K562 (cell line): Measurements from ENCODE around the gene GTF3C6. TPM values are rescaled to one million over a fixed set of nuclear protein-coding genes. Genes with fewer than 3 reads are reported as not detected.

ENCODE experiments used
- CLOCK ChIP-seq: fragments of 250-450 bp; sonication (Bioruptor Pico); IDR thresholded peaks from 2 replicates; pipeline ENCODE4 v1.4.0; 2020; ENCODE audit warnings: mild to moderate bottlenecking, moderate library complexity, borderline replicate concordance
- GABPB2 ChIP-seq: fragments of 250-450 bp; sonication (Bioruptor Pico); conservative IDR thresholded peaks from 2 replicates; pipeline ENCODE4 v1.5.1; 2021; ENCODE audit warnings: mild to moderate bottlenecking
- GTF2E2 ChIP-seq: fragments of 200-800 bp; sonication (Bioruptor generic); IDR thresholded peaks from 2 replicates; pipeline ENCODE4 v1.6.1; 2016; ENCODE audit warnings: missing genetic modification characterization, missing compliant biosample characterization
- MEF2D ChIP-seq: conservative IDR thresholded peaks from 2 replicates; pipeline ENCODE4 v1.6.1; 2016; ENCODE audit warnings: low read depth, missing genetic modification characterization, missing compliant biosample characterization
- PTTG1 ChIP-seq: fragments of 450-650 bp; IDR thresholded peaks from 2 replicates; pipeline ENCODE4 v1.6.1; 2016; ENCODE audit warnings: low read depth, mild to moderate bottlenecking, missing genetic modification characterization, missing compliant biosample characterization
- THRB ChIP-seq: fragments of 450-650 bp; formaldehyde crosslinking; conservative IDR thresholded peaks from 2 replicates; pipeline ENCODE4 v1.4.0; 2022; ENCODE audit warnings: mild to moderate bottlenecking, missing genetic modification characterization
- ZBTB1 ChIP-seq: sonication (generic); formaldehyde crosslinking; IDR thresholded peaks from 2 replicates; pipeline ENCODE4 v1.8.1; 2023; ENCODE audit warnings: missing genetic modification reagents, low read depth, mild to moderate bottlenecking, borderline replicate concordance
- ZNF165 ChIP-seq: fragments of 250-450 bp; sonication (Bioruptor Pico); IDR thresholded peaks from 2 replicates; pipeline ENCODE4 v1.4.0; 2020; ENCODE audit warnings: borderline replicate concordance
- ZNF239 ChIP-seq: fragments of 250-450 bp; sonication (Bioruptor Pico); IDR thresholded peaks from 2 replicates; pipeline ENCODE4 v1.4.0; 2020; ENCODE audit warnings: mild to moderate bottlenecking
- ZNF79 ChIP-seq: fragments of 250-450 bp; sonication (Bioruptor Pico); IDR thresholded peaks from 2 replicates; pipeline ENCODE4 v1.4.0; 2020; ENCODE audit warnings: low read depth, mild to moderate bottlenecking, moderate library complexity
- polyA plus RNA-seq, 8 experiments: library from polyadenylated mRNA; depleted of rRNA in 4 of 8; stranded (reverse) in 5 of 8; unstranded in 3 of 8; fragments of >200 nt; fragmentation: Nextera tagmentation in 2 of 8; fragmentation: Illumina TruSeq in 1 of 8; extraction: Ambion mirVana in 2 of 8; extraction: Trizol in 1 of 8; gene quantifications; 2 replicates each; pipeline versions ENCODE4 v1.2.1 to v1.2.3, GENCODE V29; 2011 to 2014; ENCODE audit warnings: inconsistent platforms in 1 of 8, missing spikeins in 1 of 8
- total RNA-seq, 7 experiments: library from RNA; depleted of rRNA in 6 of 7; stranded (reverse); fragments of >200 nt in 6 of 7; fragmentation: Illumina TruSeq in 2 of 7; extraction: Trizol in 2 of 7; gene quantifications; 2 replicates each; pipeline versions ENCODE4 v1.2.1 to v1.2.3, GENCODE V29; 2011 to 2021; ENCODE audit warnings: low replicate concordance in 1 of 7
- TF ChIP-seq, protein P1 (sequence below): fragments of 450-650 bp; formaldehyde crosslinking; IDR thresholded peaks from 2 replicates; pipeline ENCODE4 v1.4.0; 2022; ENCODE audit warnings: missing genetic modification characterization
- TF ChIP-seq, protein P2 (sequence below), 2 experiments: fragments of 200-800 bp in 1 of 2; sonication (Bioruptor generic) in 1 of 2; sonication (generic) in 1 of 2; formaldehyde crosslinking in 1 of 2; IDR thresholded peaks in 1 of 2; conservative IDR thresholded peaks in 1 of 2; 2 replicates each; pipeline versions ENCODE4 v1.5.0 to v1.6.1; 2016 to 2020; ENCODE audit warnings: missing compliant biosample characterization in 1 of 2, missing genetic modification characterization in 1 of 2, missing genetic modification reagents in 1 of 2
- TF ChIP-seq, protein P3 (sequence below): sonication (generic); formaldehyde crosslinking; IDR thresholded peaks from 2 replicates; pipeline ENCODE4 v1.8.0; 2022; ENCODE audit warnings: mild to moderate bottlenecking, low read depth, missing genetic modification reagents
- TF ChIP-seq, protein P4 (sequence below), 2 experiments: IDR thresholded peaks in 1 of 2; conservative IDR thresholded peaks in 1 of 2; 2 replicates each; pipeline ENCODE4 v1.6.1; 2016; ENCODE audit warnings: low read depth in 2 of 2, mild to moderate bottlenecking in 1 of 2, missing compliant biosample characterization in 1 of 2, missing genetic modification characterization in 1 of 2, moderate library complexity in 1 of 2

Gene GTF3C6
- total and polyA plus RNA-seq, 9 of the 15 experiments (the other 6 are each of a cell fraction or from before 2014, with no cell fraction given), result 37.6 to 140 (median 111) TPM

DNA sequence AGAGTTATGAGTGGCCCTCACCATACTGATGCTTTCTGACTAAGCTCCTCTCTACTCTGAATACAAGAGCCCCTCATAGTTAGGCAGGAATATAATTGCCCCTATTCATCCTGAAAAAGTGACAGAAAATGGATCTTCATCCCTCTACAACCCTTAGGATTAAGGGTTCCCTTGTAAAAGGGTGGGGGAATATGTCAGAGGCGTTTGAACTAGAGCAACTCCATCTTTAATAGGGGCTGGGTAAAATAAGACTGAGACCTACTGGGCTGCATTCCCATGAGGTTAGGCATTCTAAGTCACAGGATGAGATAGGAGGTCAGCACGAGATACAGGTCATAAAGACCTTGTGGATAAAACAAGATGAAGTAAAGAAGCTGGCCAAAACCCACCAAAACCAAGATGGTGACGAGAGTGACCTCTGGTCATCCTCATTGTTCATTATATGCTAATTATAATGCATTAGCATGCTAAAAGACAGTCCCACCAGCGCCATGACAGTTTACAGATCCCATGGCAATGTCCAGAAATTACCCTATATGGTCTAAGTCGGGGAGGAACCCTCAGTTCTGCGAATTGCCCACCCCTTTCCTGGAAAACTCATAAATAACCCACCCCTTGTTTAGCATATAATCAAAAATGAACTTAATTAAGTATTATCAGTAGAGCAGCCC is 4.7 kb upstream of the GTF3C6 start (continued):
- TF ChIP-seq, protein P1, sequence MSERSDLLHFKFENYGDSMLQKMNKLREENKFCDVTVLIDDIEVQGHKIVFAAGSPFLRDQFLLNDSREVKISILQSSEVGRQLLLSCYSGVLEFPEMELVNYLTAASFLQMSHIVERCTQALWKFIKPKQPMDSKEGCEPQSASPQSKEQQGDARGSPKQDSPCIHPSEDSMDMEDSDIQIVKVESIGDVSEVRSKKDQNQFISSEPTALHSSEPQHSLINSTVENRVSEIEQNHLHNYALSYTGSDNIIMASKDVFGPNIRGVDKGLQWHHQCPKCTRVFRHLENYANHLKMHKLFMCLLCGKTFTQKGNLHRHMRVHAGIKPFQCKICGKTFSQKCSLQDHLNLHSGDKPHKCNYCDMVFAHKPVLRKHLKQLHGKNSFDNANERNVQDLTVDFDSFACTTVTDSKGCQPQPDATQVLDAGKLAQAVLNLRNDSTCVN (CRISPR knock-in tag), result peak; percentile 90; the same call in 1 of the 2 replicates
- TF ChIP-seq, protein P2, sequence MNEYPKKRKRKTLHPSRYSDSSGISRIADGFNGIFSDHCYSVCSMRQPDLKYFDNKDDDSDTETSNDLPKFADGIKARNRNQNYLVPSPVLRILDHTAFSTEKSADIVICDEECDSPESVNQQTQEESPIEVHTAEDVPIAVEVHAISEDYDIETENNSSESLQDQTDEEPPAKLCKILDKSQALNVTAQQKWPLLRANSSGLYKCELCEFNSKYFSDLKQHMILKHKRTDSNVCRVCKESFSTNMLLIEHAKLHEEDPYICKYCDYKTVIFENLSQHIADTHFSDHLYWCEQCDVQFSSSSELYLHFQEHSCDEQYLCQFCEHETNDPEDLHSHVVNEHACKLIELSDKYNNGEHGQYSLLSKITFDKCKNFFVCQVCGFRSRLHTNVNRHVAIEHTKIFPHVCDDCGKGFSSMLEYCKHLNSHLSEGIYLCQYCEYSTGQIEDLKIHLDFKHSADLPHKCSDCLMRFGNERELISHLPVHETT (CRISPR knock-in tag; conservative IDR thresholded peaks at IDR 0.05 in 1 of 2, IDR thresholded peaks at IDR 0.05 in 1 of 2), result peak in 1 of 2 experiments; percentile 93; a peak in 2 of 4 replicates
- TF ChIP-seq CLOCK (peak; percentile 82), ZBTB1 (no peak), MEF2D (tag) (peak; percentile 96), THRB (CRISPR knock-in tag) (peak; percentile 95), ZNF165 (CRISPR knock-in tag) (peak; percentile 87; the same call in 1 of the 2 replicates), PTTG1 (peak; percentile 97), GABPB2 (CRISPR knock-in tag) (0 out of 2 replicates have a peak, but pooled peaks have one; percentile 66), GTF2E2 (tag) (peak; percentile 79; the same call in 1 of the 2 replicates), ZNF79 (peak; percentile 87), ZNF239 (peak; percentile 91)
- TF ChIP-seq, protein P3, sequence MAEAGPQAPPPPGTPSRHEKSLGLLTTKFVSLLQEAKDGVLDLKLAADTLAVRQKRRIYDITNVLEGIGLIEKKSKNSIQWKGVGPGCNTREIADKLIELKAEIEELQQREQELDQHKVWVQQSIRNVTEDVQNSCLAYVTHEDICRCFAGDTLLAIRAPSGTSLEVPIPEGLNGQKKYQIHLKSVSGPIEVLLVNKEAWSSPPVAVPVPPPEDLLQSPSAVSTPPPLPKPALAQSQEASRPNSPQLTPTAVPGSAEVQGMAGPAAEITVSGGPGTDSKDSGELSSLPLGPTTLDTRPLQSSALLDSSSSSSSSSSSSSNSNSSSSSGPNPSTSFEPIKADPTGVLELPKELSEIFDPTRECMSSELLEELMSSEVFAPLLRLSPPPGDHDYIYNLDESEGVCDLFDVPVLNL, result no peak
- TF ChIP-seq, protein P4, sequence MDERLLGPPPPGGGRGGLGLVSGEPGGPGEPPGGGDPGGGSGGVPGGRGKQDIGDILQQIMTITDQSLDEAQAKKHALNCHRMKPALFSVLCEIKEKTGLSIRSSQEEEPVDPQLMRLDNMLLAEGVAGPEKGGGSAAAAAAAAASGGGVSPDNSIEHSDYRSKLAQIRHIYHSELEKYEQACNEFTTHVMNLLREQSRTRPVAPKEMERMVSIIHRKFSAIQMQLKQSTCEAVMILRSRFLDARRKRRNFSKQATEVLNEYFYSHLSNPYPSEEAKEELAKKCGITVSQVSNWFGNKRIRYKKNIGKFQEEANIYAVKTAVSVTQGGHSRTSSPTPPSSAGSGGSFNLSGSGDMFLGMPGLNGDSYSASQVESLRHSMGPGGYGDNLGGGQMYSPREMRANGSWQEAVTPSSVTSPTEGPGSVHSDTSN (CRISPR knock-in tag; IDR thresholded peaks at IDR 0.05; ENCODE audit: low read depth), result no peak
- TF ChIP-seq, protein P4 (tag; conservative IDR thresholded peaks at IDR 0.05; ENCODE audit: low read depth), result peak; percentile 77
